HG02571 (cell line): ENCODE measurements around the gene MTFP1.
"Not testable (repeated sequence)": the region's sequence is repeated elsewhere in the genome, so short reads cannot be mapped to it uniquely, and the experiment has no call there.

ENCODE experiments used
- ATAC-seq: cut with Tn5 transposase; IDR thresholded peaks from one replicate; pipeline ENCODE4 v1.9.1; 2021; ENCODE audit warnings: mild to moderate bottlenecking, moderate library complexity; ENCODE audit not compliant: unreplicated experiment

The MTFP1 gene

DNA sequence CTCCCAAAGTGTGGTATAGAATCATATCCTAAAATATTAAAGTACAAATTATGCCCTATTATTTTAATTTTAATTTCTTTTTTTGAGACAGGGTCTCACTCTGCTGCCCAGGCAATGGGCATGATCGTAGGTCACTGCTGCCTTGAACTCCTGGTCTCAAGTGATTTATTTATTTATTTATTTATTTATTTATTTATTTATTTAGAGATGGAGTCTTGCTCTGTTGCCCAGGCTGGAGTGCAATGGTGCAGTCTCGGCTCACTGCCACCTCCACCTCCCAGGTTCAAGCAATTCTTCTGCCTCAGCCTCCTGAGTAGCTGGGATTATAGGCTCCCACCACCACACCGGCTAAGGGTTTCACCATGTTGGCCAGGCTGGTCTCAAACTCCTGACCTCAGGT, 24.5 kb upstream of the MTFP1 start:
- not testable (repeated sequence) for ATAC-seq

GRCh38 chr22:30402028-30402765, 23.4 kb upstream of the MTFP1 start:
- ATAC-seq, result no peak

GRCh38 chr22:30402766-30403104, 22.8 kb upstream of the MTFP1 start:
- ATAC-seq, result not testable (repeated sequence)

- no peak for ATAC-seq
Measured at GRCh38 chr22:30404307-30404706, 21.3 kb upstream of the MTFP1 start.

DNA sequence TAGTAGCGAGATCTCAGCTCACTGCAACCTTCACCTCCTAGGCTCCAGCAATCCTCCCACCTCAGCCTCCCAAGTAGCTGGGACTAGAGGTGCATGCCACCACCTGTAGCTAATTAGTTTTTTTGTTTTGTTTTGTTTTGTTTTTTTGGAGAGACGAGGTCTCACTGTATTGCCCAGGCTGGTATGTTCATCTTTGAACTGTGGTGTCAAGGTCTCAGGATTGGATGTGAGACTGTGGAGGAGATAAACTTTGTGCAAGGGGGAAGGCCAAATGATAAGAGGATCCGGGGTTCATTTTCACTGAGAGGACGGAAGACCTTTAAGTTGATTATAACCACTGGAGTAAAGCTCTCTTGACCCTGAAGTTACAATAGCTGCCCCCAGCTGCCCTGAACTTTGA, 19.8 kb upstream of the MTFP1 start:
- no peak for ATAC-seq

- no peak for ATAC-seq
Measured at GRCh38 chr22:30406400-30406799, 19.2 kb upstream of the MTFP1 start.

GRCh38 chr22:30408388-30409102, 17.0 kb upstream of the MTFP1 start:
- ATAC-seq, result no peak

GRCh38 chr22:30411780-30412179, 13.8 kb upstream of the MTFP1 start:
- no peak for ATAC-seq

DNA sequence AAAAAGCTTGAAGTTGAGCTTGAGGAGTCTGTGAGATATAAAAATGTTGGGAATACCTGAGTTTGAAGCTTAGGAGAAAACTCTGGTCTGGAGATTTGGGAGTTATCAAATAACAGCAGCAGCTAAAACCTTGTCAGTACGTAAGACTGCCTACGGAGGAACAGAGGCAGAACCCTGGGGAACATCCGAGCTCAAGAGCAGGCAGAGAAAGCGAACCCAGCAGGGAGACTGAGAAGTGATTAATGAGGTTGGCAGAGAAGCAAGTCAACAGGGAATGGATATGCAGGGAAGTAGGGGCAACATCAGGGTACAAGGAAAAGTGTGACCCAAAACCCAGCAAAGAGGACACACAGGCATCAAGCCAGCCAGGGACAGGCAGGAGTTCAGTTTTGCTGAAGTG, 12.6 kb upstream of the MTFP1 start:
- no peak for ATAC-seq

DNA sequence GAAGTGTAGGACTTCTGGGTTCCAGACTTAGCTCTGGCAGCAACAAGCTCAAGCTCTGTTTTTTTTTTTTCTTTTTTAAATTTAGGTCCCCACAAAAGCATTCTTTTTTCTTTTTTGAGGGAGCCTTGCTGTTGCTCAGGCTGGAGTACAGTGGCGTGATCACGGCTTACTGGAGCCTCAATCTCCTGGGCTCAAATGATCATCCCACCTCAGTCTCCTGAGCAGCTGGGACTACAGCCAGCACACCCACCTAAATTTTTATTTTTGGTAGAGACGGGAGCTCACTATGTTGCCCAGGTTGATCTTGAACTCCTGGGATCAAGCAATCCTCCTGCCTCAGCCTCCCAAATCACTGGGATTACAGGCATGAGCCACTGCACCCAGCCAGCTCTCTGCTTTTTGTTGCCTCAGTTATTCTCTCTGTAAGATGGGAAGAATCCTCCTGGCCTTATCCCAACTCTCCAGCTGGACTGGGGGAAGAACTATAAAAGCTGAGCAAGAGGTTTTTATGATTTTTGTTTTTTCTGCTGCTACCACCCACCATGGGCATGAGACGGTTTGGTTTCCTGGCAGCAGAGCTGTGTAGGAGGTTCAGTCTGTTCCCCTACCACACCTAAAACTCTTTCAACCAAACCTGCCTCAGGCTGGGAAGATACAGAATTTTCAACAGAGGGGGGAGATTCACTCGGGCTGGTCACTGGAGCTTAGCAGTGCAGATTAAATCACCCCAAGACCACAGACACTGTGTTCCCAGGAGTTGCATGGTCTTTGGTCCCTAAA, 11.6 kb upstream of the MTFP1 start:
- no peak for ATAC-seq

GRCh38 chr22:30414525-30415047, 11.0 kb upstream of the MTFP1 start:
- ATAC-seq, result no peak

DNA sequence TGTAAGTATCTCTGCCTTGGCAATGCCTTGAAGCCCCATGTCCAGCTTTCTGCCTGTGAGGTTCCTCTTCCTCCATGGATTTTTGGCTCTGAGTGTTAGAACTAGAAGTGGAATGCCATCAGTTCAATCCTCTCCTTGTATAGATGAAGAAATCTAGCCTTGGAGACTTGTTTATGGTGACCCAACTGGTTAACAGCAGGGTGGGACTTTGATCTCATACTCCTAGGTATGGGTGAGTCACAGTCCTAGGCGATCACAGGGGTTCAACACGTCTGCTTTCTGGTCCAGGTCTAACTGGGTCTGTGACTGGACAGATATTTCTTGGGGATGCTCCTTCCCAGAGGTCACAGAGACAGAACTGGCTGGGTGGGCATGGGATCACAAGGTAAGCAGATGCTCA, 9.2 kb upstream of the MTFP1 start:
- no peak for ATAC-seq

DNA sequence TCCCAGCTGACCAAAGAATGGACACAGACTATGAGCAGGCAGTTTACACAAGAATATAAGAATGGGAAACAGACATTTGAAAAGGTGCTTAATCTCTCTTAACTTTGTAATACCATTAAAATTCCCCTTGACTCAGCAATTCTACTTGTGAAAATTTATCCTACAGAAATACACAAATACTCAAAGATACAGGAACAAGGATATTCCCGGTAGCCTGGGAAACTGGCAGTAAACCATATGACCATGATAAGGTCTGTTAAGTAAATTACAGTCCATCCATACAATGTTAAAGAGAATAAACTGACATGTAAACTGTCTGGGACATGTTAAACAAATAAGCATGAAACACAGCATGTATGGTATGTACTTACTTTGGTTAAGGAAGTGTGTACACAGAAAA, 8.7 kb upstream of the MTFP1 start:
- no peak for ATAC-seq

DNA sequence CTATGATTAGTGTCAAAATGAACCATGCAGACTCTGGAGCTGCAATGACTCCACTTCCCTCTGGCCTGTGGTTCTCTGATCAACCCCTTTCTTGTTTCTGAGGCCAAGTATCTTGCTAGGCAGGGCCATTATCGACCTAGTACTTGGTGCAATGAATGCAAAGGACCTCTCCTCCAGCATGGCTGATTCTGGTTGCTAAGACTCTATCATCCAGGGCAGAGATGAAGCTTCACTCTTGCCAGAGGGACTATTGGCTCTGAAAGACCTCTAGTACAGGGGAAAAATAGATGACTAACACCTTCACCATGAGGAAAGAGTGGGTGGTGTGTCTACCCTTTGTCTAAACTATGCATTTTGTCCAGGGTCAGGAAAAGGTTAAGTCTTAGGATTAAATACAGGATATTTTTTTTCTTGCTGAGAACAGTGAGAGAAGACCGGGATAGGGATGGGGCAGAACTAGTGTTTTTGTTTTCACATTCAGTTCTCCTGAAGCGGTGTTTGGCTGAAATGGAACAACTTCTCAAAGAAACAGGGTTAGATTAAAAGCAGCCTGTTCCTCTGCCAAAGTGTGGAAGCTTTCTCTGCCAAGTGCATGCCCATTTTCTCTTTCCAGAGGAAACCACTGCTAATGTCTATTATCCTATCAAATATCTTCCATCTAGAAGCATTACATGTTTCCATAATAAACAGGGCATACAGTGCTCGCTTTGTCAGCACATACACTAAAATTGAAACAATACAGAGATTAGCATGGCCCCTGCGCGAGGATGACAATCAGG, 5.0 kb upstream of the MTFP1 start:
- no peak for ATAC-seq

GRCh38 chr22:30421695-30422480, 3.7 kb upstream of the MTFP1 start:
- no peak for ATAC-seq

DNA sequence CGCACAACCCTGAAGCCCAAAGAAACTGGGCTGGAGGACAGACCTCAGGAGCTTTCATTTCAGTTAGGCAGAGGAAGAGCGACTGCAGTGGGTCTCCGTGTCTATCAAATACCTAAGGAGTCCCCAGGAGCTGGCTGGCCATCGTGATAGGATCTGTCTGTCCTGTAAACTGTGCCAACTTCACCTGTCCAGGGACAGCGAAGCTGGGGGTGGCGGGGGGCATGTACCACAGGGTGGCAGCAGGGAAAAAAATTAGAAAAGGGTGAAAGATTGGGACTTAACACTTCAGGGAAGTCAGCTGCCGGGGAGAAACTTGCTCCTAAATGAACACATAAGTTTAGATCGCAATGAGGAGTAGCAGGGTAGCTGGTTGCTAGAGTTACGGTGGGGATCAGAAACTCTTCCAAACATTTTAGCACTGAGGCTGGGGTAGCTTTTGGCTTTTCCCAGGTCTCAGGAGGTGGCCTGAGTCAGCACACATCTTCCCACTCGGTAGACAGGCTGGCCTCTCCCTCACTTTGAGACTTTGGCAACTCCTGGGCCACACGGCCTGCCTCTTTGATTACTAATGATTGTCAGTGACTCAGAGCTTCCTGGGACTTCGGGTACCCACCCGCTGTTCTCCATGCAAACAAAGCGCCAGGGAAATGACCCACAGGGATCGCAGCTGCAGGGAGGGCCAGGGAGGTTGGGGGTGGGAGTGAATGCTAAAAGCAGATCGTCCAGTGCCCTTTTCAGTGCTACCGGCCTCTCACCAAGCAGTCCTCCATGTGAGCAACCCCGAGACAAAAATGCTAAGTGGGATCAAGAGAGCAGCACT, 2.9 kb upstream of the MTFP1 start:
- no peak for ATAC-seq

DNA sequence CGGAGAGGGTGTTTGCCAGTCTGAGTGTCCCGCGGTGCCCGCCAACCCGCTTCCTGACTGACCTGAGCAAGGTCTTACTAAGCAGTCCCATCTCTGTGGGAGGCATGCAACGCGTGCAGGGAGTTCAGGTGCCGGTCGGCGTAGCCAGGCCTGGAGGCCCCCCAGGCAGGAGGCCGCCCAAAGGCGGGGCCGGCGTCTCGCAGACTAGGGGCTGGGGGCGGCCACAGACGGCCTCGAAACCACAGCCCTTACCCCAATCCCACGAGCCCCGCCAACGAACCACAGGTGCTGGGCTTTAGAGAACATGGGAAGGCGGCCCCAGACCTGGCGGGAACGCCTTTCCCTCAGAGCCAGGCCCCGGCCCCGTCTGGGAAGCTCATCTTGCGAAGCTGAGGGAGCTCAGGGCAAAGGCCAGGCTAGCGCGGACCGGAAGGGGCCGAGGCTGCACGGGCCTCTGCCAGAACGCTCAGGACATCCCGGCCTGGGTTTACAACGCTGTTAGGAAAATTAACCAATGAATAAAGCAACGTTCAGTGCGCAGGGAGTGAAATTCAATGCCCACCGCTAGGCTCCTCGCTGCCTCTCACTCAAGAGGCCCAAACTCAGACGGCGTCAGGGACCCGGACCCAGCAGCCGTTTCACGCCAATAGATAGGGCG, 2.1 kb upstream of the MTFP1 start:
- ATAC-seq, result peak; percentile 21

DNA sequence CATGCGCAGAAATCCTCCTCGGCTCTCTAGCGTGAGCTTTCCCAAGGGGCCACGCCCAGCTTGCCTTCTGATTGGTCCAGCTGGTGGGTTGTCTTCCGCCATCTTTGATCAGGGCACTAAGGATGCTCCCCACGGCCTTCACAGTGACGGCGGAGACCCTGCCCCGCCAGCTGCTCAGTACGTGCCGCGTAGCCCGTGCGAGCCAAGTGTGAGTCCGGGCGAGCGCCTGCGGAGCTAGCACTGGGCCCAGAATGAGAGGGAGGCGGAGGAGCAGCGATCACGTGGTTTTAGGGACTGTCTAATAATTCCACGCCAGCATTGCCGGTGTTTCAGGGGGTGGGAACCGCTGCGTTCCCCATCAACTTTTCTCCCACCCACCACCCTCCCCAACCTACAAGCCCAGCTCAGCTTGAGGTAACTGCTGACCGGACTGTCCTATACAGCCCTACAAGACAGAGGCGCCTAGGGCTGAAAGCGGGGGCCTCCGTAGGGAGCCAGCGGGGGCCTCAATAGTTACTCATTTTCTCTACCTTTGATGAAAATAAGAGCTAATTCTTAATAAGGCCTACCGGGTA, 1.5 kb upstream of the MTFP1 start:
- ATAC-seq, result peak; percentile 82
